HEK293 (cell line): ENCODE data around the gene ASCC3.

Experiments
- AEBP2 ChIP-seq: fragments of 450-650 bp; formaldehyde crosslinking; IDR thresholded peaks from 2 replicates; pipeline ENCODE4 v1.5.1; 2016; ENCODE audit warnings: missing biosample characterization, missing genetic modification characterization, borderline replicate concordance
- INSM2 ChIP-seq: fragments of 450-650 bp; formaldehyde crosslinking; IDR thresholded peaks from 2 replicates; pipeline ENCODE4 v1.5.1; 2016; ENCODE audit warnings: missing biosample characterization, missing genetic modification characterization
- KLF17 ChIP-seq: fragments of 450-650 bp; formaldehyde crosslinking; IDR thresholded peaks from 2 replicates; pipeline ENCODE4 v1.5.1; 2016; ENCODE audit warnings: missing biosample characterization, missing genetic modification characterization
- OSR2 ChIP-seq: fragments of 450-650 bp; formaldehyde crosslinking; IDR thresholded peaks from 2 replicates; pipeline ENCODE4 v1.5.1; 2016; ENCODE audit warnings: missing biosample characterization, missing genetic modification characterization
- SALL2 ChIP-seq: fragments of 450-650 bp; formaldehyde crosslinking; IDR thresholded peaks from 2 replicates; pipeline ENCODE4 v1.5.0; 2017; ENCODE audit warnings: missing biosample characterization, mild to moderate bottlenecking, missing genetic modification characterization, borderline replicate concordance
- ZBTB11 ChIP-seq: fragments of 450-650 bp; formaldehyde crosslinking; conservative IDR thresholded peaks from 2 replicates; pipeline ENCODE4 v1.5.1; 2016; ENCODE audit warnings: low read depth, missing biosample characterization, missing genetic modification characterization
- ZIC2 ChIP-seq: fragments of 450-650 bp; formaldehyde crosslinking; IDR thresholded peaks from 2 replicates; pipeline ENCODE4 v1.5.1; 2016; ENCODE audit warnings: missing biosample characterization, missing genetic modification characterization
- ZNF2 ChIP-seq: fragments of 450-650 bp; formaldehyde crosslinking; IDR thresholded peaks from 2 replicates; pipeline ENCODE4 v1.5.1; 2016; ENCODE audit warnings: missing biosample characterization, missing genetic modification characterization
- ZNF211 ChIP-seq: fragments of 450-650 bp; formaldehyde crosslinking; IDR thresholded peaks from 2 replicates; pipeline ENCODE4 v1.5.1; 2016; ENCODE audit warnings: low read depth, missing biosample characterization, missing genetic modification characterization
- ZNF214 ChIP-seq: fragments of 450-650 bp; formaldehyde crosslinking; IDR thresholded peaks from 2 replicates; pipeline ENCODE4 v1.5.1; 2017; ENCODE audit warnings: missing biosample characterization, mild to moderate bottlenecking, missing genetic modification characterization, borderline replicate concordance
- ZNF239 ChIP-seq: fragments of 450-650 bp; formaldehyde crosslinking; IDR thresholded peaks from 2 replicates; pipeline ENCODE4 v1.5.1; 2016; ENCODE audit warnings: missing biosample characterization, missing genetic modification characterization
- ZNF274 ChIP-seq, 2 experiments: fragments of 200-500 bp in 1 of 2; fragments of 450-650 bp in 1 of 2; sonication (Bioruptor generic) in 1 of 2; formaldehyde crosslinking in 1 of 2; IDR thresholded peaks; 2 replicates each; pipeline versions ENCODE4 v1.5.1 to v1.6.1; 2014 to 2016; ENCODE audit warnings: borderline replicate concordance in 1 of 2, inconsistent platforms in 1 of 2, low read length in 1 of 2, missing biosample characterization in 1 of 2, missing genetic modification characterization in 1 of 2
- ZNF302 ChIP-seq: fragments of 450-650 bp; formaldehyde crosslinking; IDR thresholded peaks from 2 replicates; pipeline ENCODE4 v1.5.1; 2016; ENCODE audit warnings: missing biosample characterization, missing genetic modification characterization, low read depth
- ZNF324 ChIP-seq: fragments of 450-650 bp; formaldehyde crosslinking; IDR thresholded peaks from 2 replicates; pipeline ENCODE4 v1.5.1; 2016; ENCODE audit warnings: missing biosample characterization, missing genetic modification characterization
- ZNF362 ChIP-seq: fragments of 450-650 bp; formaldehyde crosslinking; IDR thresholded peaks from 2 replicates; pipeline ENCODE4 v1.5.1; 2016; ENCODE audit warnings: missing biosample characterization, missing genetic modification characterization
- ZNF449 ChIP-seq: fragments of 450-650 bp; formaldehyde crosslinking; IDR thresholded peaks from 2 replicates; pipeline ENCODE4 v1.5.1; 2017; ENCODE audit warnings: missing biosample characterization, mild to moderate bottlenecking, missing genetic modification characterization, moderate library complexity
- ZNF549 ChIP-seq: fragments of 450-650 bp; IDR thresholded peaks from 2 replicates; pipeline ENCODE4 v1.5.1; 2018; ENCODE audit warnings: missing biosample characterization, missing genetic modification characterization, mild to moderate bottlenecking, inconsistent platforms, moderate library complexity
- ZNF561 ChIP-seq: fragments of 450-650 bp; IDR thresholded peaks from 2 replicates; pipeline ENCODE4 v1.5.1; 2018; ENCODE audit warnings: missing biosample characterization, missing genetic modification characterization, borderline replicate concordance
- ZNF623 ChIP-seq: fragments of 450-650 bp; formaldehyde crosslinking; IDR thresholded peaks from 2 replicates; pipeline ENCODE4 v1.5.1; 2016; ENCODE audit warnings: missing biosample characterization, missing genetic modification characterization
- ZNF645 ChIP-seq: fragments of 450-650 bp; formaldehyde crosslinking; IDR thresholded peaks from 2 replicates; pipeline ENCODE4; 2016; ENCODE audit warnings: missing biosample characterization, missing genetic modification characterization
- ZNF654 ChIP-seq: fragments of 450-650 bp; formaldehyde crosslinking; IDR thresholded peaks from 2 replicates; pipeline ENCODE4 v1.5.1; 2016; ENCODE audit warnings: low read depth, missing biosample characterization, missing genetic modification characterization
- ZNF660 ChIP-seq: fragments of 450-650 bp; IDR thresholded peaks from 2 replicates; pipeline ENCODE4 v1.5.1; 2018; ENCODE audit warnings: missing biosample characterization, mild to moderate bottlenecking, missing genetic modification characterization
- ZNF692 ChIP-seq: fragments of 450-650 bp; formaldehyde crosslinking; IDR thresholded peaks from 2 replicates; pipeline ENCODE4 v1.5.1; 2016; ENCODE audit warnings: missing biosample characterization, missing genetic modification characterization
- ZNF791 ChIP-seq: fragments of 450-650 bp; formaldehyde crosslinking; IDR thresholded peaks from 2 replicates; pipeline ENCODE4 v1.5.1; 2016; ENCODE audit warnings: missing biosample characterization, missing genetic modification characterization

ASCC3 gene

GRCh38 chr6:100461278-100461916 is 419.7 kb downstream of the ASCC3 start (continued):
- no peak for TF ChIP-seq INSM2
- TF ChIP-seq ZNF2 (tag by site-specific recombination): peak; percentile 49; the same call in 1 of the 2 replicates
- TF ChIP-seq ZNF362 (tag by site-specific recombination): peak; percentile 83; the same call in 1 of the 2 replicates
- TF ChIP-seq ZNF211: no peak
- TF ChIP-seq SALL2 (tag by site-specific recombination): no peak
- TF ChIP-seq ZNF214 (tag by site-specific recombination): no peak
- peak; percentile 24; the same call in 1 of the 2 replicates for TF ChIP-seq ZNF561 (tag by site-specific recombination)
- TF ChIP-seq ZNF449 (tag by site-specific recombination): 0 out of 2 replicates have a peak, but pooled peaks have one; percentile 27
- no peak for TF ChIP-seq ZNF791 (tag by site-specific recombination)
- no peak for TF ChIP-seq ZNF645
- peak; percentile 52; the same call in 1 of the 2 replicates for TF ChIP-seq ZIC2 (tag by site-specific recombination)
- TF ChIP-seq AEBP2 (tag by site-specific recombination): no peak
- TF ChIP-seq ZBTB11 (tag by site-specific recombination): no peak
- no peak for TF ChIP-seq ZNF324 (tag by site-specific recombination)
- no peak for TF ChIP-seq ZNF549 (tag by site-specific recombination)
- no peak for TF ChIP-seq ZNF623 (tag by site-specific recombination)
- TF ChIP-seq ZNF660 (tag by site-specific recombination): 0 out of 2 replicates have a peak, but pooled peaks have one; percentile 22
- no peak for TF ChIP-seq ZNF692 (tag by site-specific recombination)
- TF ChIP-seq OSR2: 0 out of 2 replicates have a peak, but pooled peaks have one; percentile 25
- no peak for TF ChIP-seq ZNF239 (tag by site-specific recombination)
- TF ChIP-seq ZNF274 (IDR thresholded peaks at IDR 0.05; ENCODE audit: low read length): no peak
- TF ChIP-seq ZNF274 (tag by site-specific recombination; IDR thresholded peaks at IDR 0.05; ENCODE audit: borderline replicate concordance): no peak
- TF ChIP-seq ZNF654 (tag by site-specific recombination): peak; percentile 3; the same call in 1 of the 2 replicates
- TF ChIP-seq ZNF302 (tag by site-specific recombination): no peak
- TF ChIP-seq KLF17 (tag by site-specific recombination): no peak
